HepG2 (cell line): ENCODE results near the gene HNRNPF. TPM values are rescaled to one million over a fixed set of nuclear protein-coding genes. Genes with fewer than 3 reads are reported as not detected.
A peak's percentile ranks its signal among the peaks of the same experiment; 100 is the strongest.

Source experiments
- ATM ChIP-seq: fragments of 450-650 bp; IDR thresholded peaks from 2 replicates; pipeline ENCODE4 v1.7.1; 2017; ENCODE audit warnings: mild to moderate bottlenecking, borderline replicate concordance
- ERF ChIP-seq: IDR thresholded peaks from 2 replicates; pipeline ENCODE4 v1.6.1; 2018; ENCODE audit warnings: missing biosample characterization, missing genetic modification reagents
- FOSL1 ChIP-seq: sonication (generic); formaldehyde crosslinking; IDR thresholded peaks from 2 replicates; pipeline ENCODE4 v1.9.0; 2021; ENCODE audit warnings: missing genetic modification reagents, borderline replicate concordance
- FOSL2 ChIP-seq: sonication (generic); formaldehyde crosslinking; IDR thresholded peaks from 2 replicates; pipeline ENCODE4 v1.4.0; 2020; ENCODE audit warnings: missing genetic modification reagents
- IRF2 ChIP-seq: IDR thresholded peaks from 2 replicates; pipeline ENCODE4 v1.6.1; 2018; ENCODE audit warnings: missing genetic modification reagents, missing compliant biosample characterization
- KLF16 ChIP-seq, 2 experiments: sonication (generic) in 1 of 2; formaldehyde crosslinking in 1 of 2; IDR thresholded peaks; 2 replicates each; pipeline versions ENCODE4 v1.6.1 to v1.8.0; 2016 to 2023; ENCODE audit warnings: missing genetic modification reagents in 2 of 2, missing compliant biosample characterization in 1 of 2
- KMT2B ChIP-seq: IDR thresholded peaks from 2 replicates; pipeline ENCODE4 v1.6.1; 2016; ENCODE audit warnings: missing genetic modification reagents, missing compliant biosample characterization
- MEIS1 ChIP-seq: sonication (generic); formaldehyde crosslinking; IDR thresholded peaks from 2 replicates; pipeline ENCODE4 v1.9.0; 2021; ENCODE audit warnings: mild to moderate bottlenecking, missing genetic modification reagents, moderate library complexity, borderline replicate concordance
- NCOA1 ChIP-seq: sonication (generic); formaldehyde crosslinking; IDR thresholded peaks from 2 replicates; pipeline ENCODE4 v1.9.0; 2021; ENCODE audit warnings: missing genetic modification reagents
- POLR2G ChIP-seq: fragments of 200-400 bp; formaldehyde crosslinking; IDR thresholded peaks from 2 replicates; pipeline ENCODE4 v1.6.1; 2018; ENCODE audit warnings: mild to moderate bottlenecking, low read depth, low read length, moderate library complexity
- SKI ChIP-seq: fragments of 450-650 bp; IDR thresholded peaks from one replicate; pipeline ENCODE4 v1.6.1; 2018; ENCODE audit warnings: mild to moderate bottlenecking; ENCODE audit not compliant: partially characterized antibody
- TBX3 ChIP-seq: fragments of 450-650 bp; IDR thresholded peaks from 2 replicates; pipeline ENCODE4 v1.6.1; 2017; ENCODE audit warnings: antibody characterized with exemption, mild to moderate bottlenecking, inconsistent platforms, borderline replicate concordance
- TFDP1 ChIP-seq: IDR thresholded peaks from 2 replicates; pipeline ENCODE4 v1.6.1; 2016; ENCODE audit warnings: missing compliant biosample characterization, missing genetic modification reagents, borderline replicate concordance
- TFDP2 ChIP-seq: sonication (generic); formaldehyde crosslinking; IDR thresholded peaks from 2 replicates; pipeline ENCODE4 v1.4.0; 2020; ENCODE audit warnings: missing genetic modification reagents
- TMF1 ChIP-seq: sonication (generic); formaldehyde crosslinking; IDR thresholded peaks from 2 replicates; pipeline ENCODE4 v1.8.1; 2022; ENCODE audit warnings: low read depth, missing genetic modification reagents
- ZBTB38 ChIP-seq: sonication (generic); formaldehyde crosslinking; IDR thresholded peaks from 2 replicates; pipeline ENCODE4 v1.5.1; 2020; ENCODE audit warnings: mild to moderate bottlenecking, missing genetic modification reagents
- ZC3H13 ChIP-seq: sonication (generic); formaldehyde crosslinking; IDR thresholded peaks from 2 replicates; pipeline ENCODE4 v1.8.1; 2023; ENCODE audit warnings: mild to moderate bottlenecking, missing genetic modification reagents, moderate library complexity
- ZNF34 ChIP-seq: sonication (generic); formaldehyde crosslinking; IDR thresholded peaks from 2 replicates; pipeline ENCODE4 v1.4.0; 2020; ENCODE audit warnings: mild to moderate bottlenecking, missing genetic modification reagents, borderline replicate concordance
- ZNF83 ChIP-seq: sonication (generic); formaldehyde crosslinking; IDR thresholded peaks from 2 replicates; pipeline ENCODE4 v1.4.0; 2020; ENCODE audit warnings: missing genetic modification reagents, mild to moderate bottlenecking, borderline replicate concordance
- polyA plus RNA-seq, 8 experiments: library from polyadenylated mRNA; depleted of rRNA in 3 of 8; stranded (reverse) in 7 of 8; unstranded in 1 of 8; fragments of >200 nt; fragmentation: Illumina TruSeq in 4 of 8; extraction: Trizol in 4 of 8; gene quantifications; 2 replicates each; pipeline versions ENCODE4 v1.2.1 to v1.2.3, GENCODE V29; 2011 to 2016; ENCODE audit warnings: low read depth in 4 of 8, missing spikeins in 1 of 8, mixed read lengths in 1 of 8; ENCODE audit not compliant: insufficient read depth in 1 of 8
- total RNA-seq, 5 experiments: library from RNA; depleted of rRNA; stranded (reverse); fragments of >200 nt; fragmentation: Illumina TruSeq; extraction: Trizol; gene quantifications; 2 replicates each; pipeline ENCODE4 v1.2.3, GENCODE V29; 2016; ENCODE audit warnings: low read depth in 1 of 5
- TF ChIP-seq, protein P1 (sequence below): IDR thresholded peaks from 2 replicates; pipeline ENCODE4 v1.6.1; 2016; ENCODE audit warnings: control low read depth
- TF ChIP-seq, protein P2 (sequence below): sonication (generic); formaldehyde crosslinking; IDR thresholded peaks from 2 replicates; pipeline ENCODE4 v1.4.0; 2020; ENCODE audit warnings: missing genetic modification reagents, mild to moderate bottlenecking, borderline replicate concordance
- TF ChIP-seq, protein P3 (sequence below): sonication (generic); formaldehyde crosslinking; IDR thresholded peaks from 2 replicates; pipeline ENCODE4 v1.8.1; 2023; ENCODE audit warnings: mild to moderate bottlenecking, missing genetic modification reagents

Gene HNRNPF
- total and polyA plus RNA-seq, 2 of the 13 experiments (the other 11 are each of a cell fraction or from before 2014, with no cell fraction given) = 166 to 308 TPM

- TF ChIP-seq, protein P1, sequence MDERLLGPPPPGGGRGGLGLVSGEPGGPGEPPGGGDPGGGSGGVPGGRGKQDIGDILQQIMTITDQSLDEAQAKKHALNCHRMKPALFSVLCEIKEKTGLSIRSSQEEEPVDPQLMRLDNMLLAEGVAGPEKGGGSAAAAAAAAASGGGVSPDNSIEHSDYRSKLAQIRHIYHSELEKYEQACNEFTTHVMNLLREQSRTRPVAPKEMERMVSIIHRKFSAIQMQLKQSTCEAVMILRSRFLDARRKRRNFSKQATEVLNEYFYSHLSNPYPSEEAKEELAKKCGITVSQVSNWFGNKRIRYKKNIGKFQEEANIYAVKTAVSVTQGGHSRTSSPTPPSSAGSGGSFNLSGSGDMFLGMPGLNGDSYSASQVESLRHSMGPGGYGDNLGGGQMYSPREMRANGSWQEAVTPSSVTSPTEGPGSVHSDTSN (CRISPR knock-in tag) = 0 out of 2 replicates have a peak, but pooled peaks have one; percentile 22
- TF ChIP-seq KMT2B (no peak), FOSL1 (CRISPR knock-in tag) (no peak), ZNF34 (CRISPR knock-in tag) (no peak), KLF16 (CRISPR knock-in tag; IDR thresholded peaks at IDR 0.05) (no peak), FOSL2 (CRISPR knock-in tag) (no peak; the same call in 1 of the 2 replicates), ZNF83 (CRISPR knock-in tag) (no peak), POLR2G (peak; percentile 93), SKI (no peak), NCOA1 (CRISPR knock-in tag) (no peak), ATM (no peak), TFDP1 (CRISPR knock-in tag) (no peak), IRF2 (CRISPR knock-in tag) (no peak), MEIS1 (CRISPR knock-in tag) (no peak), ZBTB38 (CRISPR knock-in tag) (no peak), TFDP2 (CRISPR knock-in tag) (no peak), TBX3 (no peak), ZC3H13 (CRISPR knock-in tag) (peak; percentile 99), ERF (CRISPR knock-in tag) (no peak), TMF1 (peak; percentile 59; the same call in 1 of the 2 replicates)
- TF ChIP-seq, protein P2, sequence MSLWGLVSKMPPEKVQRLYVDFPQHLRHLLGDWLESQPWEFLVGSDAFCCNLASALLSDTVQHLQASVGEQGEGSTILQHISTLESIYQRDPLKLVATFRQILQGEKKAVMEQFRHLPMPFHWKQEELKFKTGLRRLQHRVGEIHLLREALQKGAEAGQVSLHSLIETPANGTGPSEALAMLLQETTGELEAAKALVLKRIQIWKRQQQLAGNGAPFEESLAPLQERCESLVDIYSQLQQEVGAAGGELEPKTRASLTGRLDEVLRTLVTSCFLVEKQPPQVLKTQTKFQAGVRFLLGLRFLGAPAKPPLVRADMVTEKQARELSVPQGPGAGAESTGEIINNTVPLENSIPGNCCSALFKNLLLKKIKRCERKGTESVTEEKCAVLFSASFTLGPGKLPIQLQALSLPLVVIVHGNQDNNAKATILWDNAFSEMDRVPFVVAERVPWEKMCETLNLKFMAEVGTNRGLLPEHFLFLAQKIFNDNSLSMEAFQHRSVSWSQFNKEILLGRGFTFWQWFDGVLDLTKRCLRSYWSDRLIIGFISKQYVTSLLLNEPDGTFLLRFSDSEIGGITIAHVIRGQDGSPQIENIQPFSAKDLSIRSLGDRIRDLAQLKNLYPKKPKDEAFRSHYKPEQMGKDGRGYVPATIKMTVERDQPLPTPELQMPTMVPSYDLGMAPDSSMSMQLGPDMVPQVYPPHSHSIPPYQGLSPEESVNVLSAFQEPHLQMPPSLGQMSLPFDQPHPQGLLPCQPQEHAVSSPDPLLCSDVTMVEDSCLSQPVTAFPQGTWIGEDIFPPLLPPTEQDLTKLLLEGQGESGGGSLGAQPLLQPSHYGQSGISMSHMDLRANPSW (CRISPR knock-in tag) = no peak
- TF ChIP-seq, protein P3, sequence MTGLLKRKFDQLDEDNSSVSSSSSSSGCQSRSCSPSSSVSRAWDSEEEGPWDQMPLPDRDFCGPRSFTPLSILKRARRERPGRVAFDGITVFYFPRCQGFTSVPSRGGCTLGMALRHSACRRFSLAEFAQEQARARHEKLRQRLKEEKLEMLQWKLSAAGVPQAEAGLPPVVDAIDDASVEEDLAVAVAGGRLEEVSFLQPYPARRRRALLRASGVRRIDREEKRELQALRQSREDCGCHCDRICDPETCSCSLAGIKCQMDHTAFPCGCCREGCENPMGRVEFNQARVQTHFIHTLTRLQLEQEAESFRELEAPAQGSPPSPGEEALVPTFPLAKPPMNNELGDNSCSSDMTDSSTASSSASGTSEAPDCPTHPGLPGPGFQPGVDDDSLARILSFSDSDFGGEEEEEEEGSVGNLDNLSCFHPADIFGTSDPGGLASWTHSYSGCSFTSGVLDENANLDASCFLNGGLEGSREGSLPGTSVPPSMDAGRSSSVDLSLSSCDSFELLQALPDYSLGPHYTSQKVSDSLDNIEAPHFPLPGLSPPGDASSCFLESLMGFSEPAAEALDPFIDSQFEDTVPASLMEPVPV = no peak
Measured at GRCh38 chr10:43384252-43385221, 24.4 kb downstream of the HNRNPF start (continued).
